Neural progenitor cell (in vitro differentiated cells): ENCODE results near the gene TAOK2. TPM values are rescaled to one million over a fixed set of nuclear protein-coding genes. Genes with fewer than 3 reads are reported as not detected.

ENCODE experiments used
- DNase-seq: peaks from one replicate; pipeline ENCODE4 v3.0.0-alpha.2; 2016; ENCODE audit warnings: low spot score
- H2AFZ ChIP-seq: fragments of 200-600 bp; sonication (generic); replicated peaks from 2 replicates; pipeline ENCODE4 v1.6.1; 2016; ENCODE audit warnings: antibody characterized with exemption
- H3F3A ChIP-seq: fragments of 200-600 bp; sonication (generic); 2 replicates; pipeline ENCODE4 v1.6.1; 2016; ENCODE audit warnings: antibody characterized with exemption, low read depth
- H3K27ac ChIP-seq: fragments of 200-600 bp; sonication (generic); 2 replicates; pipeline ENCODE4 v1.5.1; 2016; ENCODE audit warnings: mild to moderate bottlenecking
- H3K27me3 ChIP-seq: fragments of 200-600 bp; sonication (generic); 2 replicates; pipeline ENCODE4 v1.6.1; 2016; ENCODE audit warnings: mild to moderate bottlenecking, moderate library complexity
- H3K36me3 ChIP-seq: fragments of 200-600 bp; sonication (generic); 2 replicates; pipeline ENCODE4 v1.5.1; 2016
- H3K4me1 ChIP-seq: fragments of 200-600 bp; sonication (generic); 2 replicates; pipeline ENCODE4 v1.6.1; 2016; ENCODE audit warnings: mixed run types
- H3K4me2 ChIP-seq: fragments of 200-600 bp; sonication (generic); 2 replicates; pipeline ENCODE4 v1.6.1; 2016
- H3K4me3 ChIP-seq: fragments of 200-600 bp; sonication (generic); 2 replicates; pipeline ENCODE4 v1.5.1; 2016
- H3K79me2 ChIP-seq: fragments of 200-600 bp; sonication (generic); 2 replicates; pipeline ENCODE4 v1.6.1; 2016; ENCODE audit warnings: low read depth
- H3K9ac ChIP-seq: fragments of 200-600 bp; sonication (generic); 2 replicates; pipeline ENCODE4 v1.6.1; 2016
- H3K9me3 ChIP-seq: fragments of 200-600 bp; sonication (generic); 2 replicates; pipeline ENCODE4 v1.5.1; 2016; ENCODE audit warnings: low read depth
- H4K20me1 ChIP-seq: fragments of 200-600 bp; sonication (generic); 2 replicates; pipeline ENCODE4 v1.6.1; 2016; ENCODE audit warnings: low read depth
- H3K27ac Mint-ChIP-seq: 3 replicates; pipeline ENCODE4 v1.8.0; 2021; ENCODE audit warnings: mixed read lengths
- H3K27me3 Mint-ChIP-seq: 2 replicates; pipeline ENCODE4 v1.8.0; 2022; ENCODE audit warnings: low read depth, mild to moderate bottlenecking, inconsistent platforms, moderate library complexity, mixed read lengths; ENCODE audit not compliant: insufficient read depth
- H3K36me3 Mint-ChIP-seq: 3 replicates; pipeline ENCODE4 v1.8.0; 2021; ENCODE audit warnings: mixed read lengths
- H3K4me1 Mint-ChIP-seq: 3 replicates; pipeline ENCODE4 v1.8.0; 2021; ENCODE audit warnings: mixed read lengths
- H3K4me3 Mint-ChIP-seq: 3 replicates; pipeline ENCODE4 v1.8.0; 2021; ENCODE audit warnings: mild to moderate bottlenecking, moderate library complexity, mixed read lengths
- H3K9me3 Mint-ChIP-seq: 3 replicates; pipeline ENCODE4 v1.8.0; 2020; ENCODE audit warnings: mixed read lengths
- CTCF ChIP-seq: fragments of 200-600 bp; sonication (generic); IDR thresholded peaks from 2 replicates; pipeline ENCODE4 v1.5.1; 2017; ENCODE audit warnings: antibody characterized with exemption, mild to moderate bottlenecking
- EZH2 ChIP-seq: fragments of 200-600 bp; sonication (generic); IDR thresholded peaks from 2 replicates; pipeline ENCODE4 v1.6.1; 2017; ENCODE audit warnings: antibody characterized with exemption, mild to moderate bottlenecking, moderate library complexity
- EZH2phosphoT487 ChIP-seq: fragments of 200-600 bp; sonication (generic); IDR thresholded peaks from 2 replicates; pipeline ENCODE4 v1.6.1; 2017; ENCODE audit warnings: antibody characterized with exemption
- total RNA-seq: library from RNA; depleted of rRNA; stranded (reverse); fragments of >200 nt; gene quantifications from 2 replicates; pipeline ENCODE4 v1.2.3, GENCODE V29; 2015; ENCODE audit warnings: low replicate concordance

TAOK2 gene
- total RNA-seq, 1 donor from 2014 or later: 13.8 TPM

GRCh38 chr16:30007378-30007895 lies 33.8 kb downstream of the TAOK2 start:
- DNase-seq: no peak
- no peaks in the 10 kb centered on the region for H3K9me3 ChIP-seq
- H3K79me2 ChIP-seq: no peaks in the 10 kb centered on the region
- peaks cover 37% of the 10 kb centered on the region for H3K27me3 ChIP-seq
- Mint-ChIP-seq H3K36me3 (peaks cover 3% of the 10 kb centered on the region), H3K4me3 (peak overlapping the region; percentile 41), H3K27me3 (peaks cover 9% of the 10 kb centered on the region), H3K4me1 (peaks cover 15% of the 10 kb centered on the region), H3K27ac (no peak overlapping the region), H3K9me3 (peaks cover 2% of the 10 kb centered on the region)
- peaks cover 4% of the 10 kb centered on the region for H4K20me1 ChIP-seq
- peaks cover 16% of the 10 kb centered on the region for H3K4me1 ChIP-seq
- no peak overlapping the region for H3K9ac ChIP-seq
- no peak for TF ChIP-seq EZH2phosphoT487
- no peak for TF ChIP-seq EZH2
- no peak for TF ChIP-seq CTCF
- H3K36me3 ChIP-seq: no peaks in the 10 kb centered on the region
- no peak overlapping the region for H3K4me3 ChIP-seq
- H3K4me2 ChIP-seq: no peak overlapping the region
- H3F3A ChIP-seq: peaks cover 15% of the 10 kb centered on the region
- H3K27ac ChIP-seq: no peak overlapping the region
- no peak overlapping the region for H2AFZ ChIP-seq

GRCh38 chr16:30009085-30009862 lies 35.6 kb downstream of the TAOK2 start:
- Mint-ChIP-seq H3K4me3 (peak overlapping the region; percentile 55), H3K9me3 (peaks cover 2% of the 10 kb centered on the region), H3K4me1 (peaks cover 15% of the 10 kb centered on the region), H3K27ac (peak overlapping the region; percentile 78), H3K27me3 (peaks cover 9% of the 10 kb centered on the region), H3K36me3 (peaks cover 3% of the 10 kb centered on the region)
- peaks cover 41% of the 10 kb centered on the region for H3K27me3 ChIP-seq
- DNase-seq: no peak
- no peak overlapping the region for H3K4me2 ChIP-seq
- H3K9ac ChIP-seq: no peak overlapping the region
- H3K4me1 ChIP-seq: peaks cover 16% of the 10 kb centered on the region
- H4K20me1 ChIP-seq: no peaks in the 10 kb centered on the region
- no peak for TF ChIP-seq EZH2
- TF ChIP-seq CTCF: no peak
- TF ChIP-seq EZH2phosphoT487: no peak
- H2AFZ ChIP-seq: no peak overlapping the region
- H3K27ac ChIP-seq: no peak overlapping the region
- no peak overlapping the region for H3K4me3 ChIP-seq
- no peaks in the 10 kb centered on the region for H3K79me2 ChIP-seq
- no peaks in the 10 kb centered on the region for H3K36me3 ChIP-seq
- H3F3A ChIP-seq: peaks cover 15% of the 10 kb centered on the region
- no peaks in the 10 kb centered on the region for H3K9me3 ChIP-seq

- Histone ChIP-seq H4K20me1 (no peaks in the 10 kb centered on the region), H3K4me3 (peak overlapping the region; percentile 61), H3K4me2 (peak overlapping the region; percentile 88), H3K79me2 (no peaks in the 10 kb centered on the region), H3K9me3 (no peaks in the 10 kb centered on the region), H3K27me3 (peaks cover 41% of the 10 kb centered on the region), H3K9ac (no peak overlapping the region), H3K36me3 (no peaks in the 10 kb centered on the region), H2AFZ (peak overlapping the region; percentile 48), H3K27ac (no peak overlapping the region), H3K4me1 (peaks cover 16% of the 10 kb centered on the region), H3F3A (peaks cover 15% of the 10 kb centered on the region)
- Mint-ChIP-seq H3K27me3 (peaks cover 9% of the 10 kb centered on the region), H3K4me3 (peak overlapping the region; percentile 87), H3K4me1 (peaks cover 15% of the 10 kb centered on the region), H3K27ac (no peak overlapping the region), H3K36me3 (peaks cover 3% of the 10 kb centered on the region), H3K9me3 (peaks cover 2% of the 10 kb centered on the region)
- DNase-seq: no peak
- TF ChIP-seq EZH2 (no peak), EZH2phosphoT487 (no peak), CTCF (no peak)
Measured at GRCh38 chr16:30009990-30010843, 36.5 kb downstream of the TAOK2 start.
